ENCODE measurements around the gene RICTOR. TPM values are rescaled to one million over a fixed set of nuclear protein-coding genes. Genes with fewer than 3 reads are reported as not detected.

RICTOR gene
- total and polyA plus RNA-seq, 9 of the 15 experiments (the other 6 are each of a cell fraction or from before 2014, with no cell fraction given) = 13.9 to 46.6 (median 22.6) TPM

DNA sequence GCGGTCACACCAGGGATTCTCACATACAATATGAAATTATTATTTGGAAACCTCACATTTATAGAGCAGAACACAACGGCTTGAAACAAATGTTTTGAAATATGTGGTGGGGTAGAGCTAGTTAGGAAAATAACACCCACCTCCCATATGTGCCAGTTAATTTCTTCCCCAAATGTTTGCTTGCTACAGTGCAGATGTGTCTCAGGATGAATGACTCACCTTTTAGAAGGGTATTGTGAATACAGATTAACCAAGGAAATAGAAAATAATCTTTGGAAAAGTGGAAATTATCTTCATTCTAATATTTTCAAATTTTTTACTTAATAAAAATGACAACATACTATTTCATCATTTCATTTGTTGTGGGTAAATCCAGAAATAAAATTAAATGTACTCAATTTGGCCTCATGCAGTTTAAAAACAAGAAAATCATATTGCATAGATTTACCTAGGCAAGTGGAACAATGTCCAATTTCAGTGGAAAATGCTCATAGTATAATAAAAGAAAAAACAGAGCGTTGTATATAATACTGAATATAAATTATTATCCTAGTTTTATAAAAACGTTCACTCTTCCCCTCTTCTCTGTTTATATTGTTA, 39.3 kb upstream of the RICTOR start (continued):
- TF ChIP-seq, protein P1, sequence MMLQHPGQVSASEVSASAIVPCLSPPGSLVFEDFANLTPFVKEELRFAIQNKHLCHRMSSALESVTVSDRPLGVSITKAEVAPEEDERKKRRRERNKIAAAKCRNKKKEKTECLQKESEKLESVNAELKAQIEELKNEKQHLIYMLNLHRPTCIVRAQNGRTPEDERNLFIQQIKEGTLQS (IDR thresholded peaks at IDR 0.05) = peak; percentile 87
- TF ChIP-seq, protein P1 (CRISPR knock-in tag; conservative IDR thresholded peaks at IDR 0.05) = no peak
- TF ChIP-seq ARID1B (IDR thresholded peaks at IDR 0.05) (peak; percentile 49), JUND (IDR thresholded peaks at IDR 0.05; ENCODE audit: borderline replicate concordance, low read depth, low read length) (peak; percentile 67; the same call in 1 of the 2 replicates), JUND (tag; IDR thresholded peaks at IDR 0.05; ENCODE audit: borderline replicate concordance, low read depth, low read length) (peak; percentile 63; the same call in 1 of the 3 replicates)

DNA sequence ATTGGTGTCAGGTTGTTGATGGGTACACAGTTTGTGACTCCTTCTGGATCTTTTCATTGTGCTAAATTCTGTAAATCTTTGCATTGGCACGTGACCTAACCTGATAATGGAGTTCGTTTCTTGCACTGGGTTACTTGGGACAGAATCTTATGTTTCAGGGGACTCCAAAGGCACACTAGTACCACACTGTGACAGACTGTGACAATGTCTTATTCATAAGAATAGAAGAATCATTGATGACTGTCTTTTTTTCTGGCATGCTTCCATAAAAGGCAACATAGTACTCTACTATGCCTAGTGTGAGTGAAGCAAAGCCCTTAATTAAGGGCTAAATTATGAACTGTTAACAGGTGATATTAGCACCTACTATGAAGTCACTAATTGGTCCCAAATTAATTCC, 35.4 kb upstream of the RICTOR start:
- no peak overlapping the region for H3K4me3 ChIP-seq
- CTCF ChIA-PET (ENCODE audit: low intra/inter-chr PET ratio) = interaction anchor here (0.6 kb wide), 1 partner anchor 10 kb away, joined by 3 read pairs; no protein-coding TSS in a partner anchor
- no peaks in the 10 kb centered on the region for H4K20me1 ChIP-seq (replicated peaks; ENCODE audit: control insufficient read depth, insufficient read depth, low read length)
- POLR2A ChIA-PET = interaction anchor here (1.2 kb wide), 1 partner anchor 37 kb away, joined by 3 read pairs; no protein-coding TSS in a partner anchor
- no peak overlapping the region for H2AFZ ChIP-seq (ENCODE audit: low read depth, low read length)
- peaks cover 0 to 7% of the 10 kb centered on the region in 2 experiments; a peak in 3 of 5 replicates for H3K4me1 ChIP-seq (replicated peaks in 1 of 2; ENCODE audit: control insufficient read depth in 2 of 2, insufficient read depth in 2 of 2, low read length in 2 of 2)
- H3K9me3 ChIP-seq (replicated peaks; ENCODE audit: control insufficient read depth, insufficient read depth, low read depth, low read length) = no peaks in the 10 kb centered on the region
- intact Hi-C loops (cut with micrococcal nuclease) = no loop called here
- no peak overlapping the region for H3K27ac ChIP-seq (ENCODE audit: extremely low read depth, low read depth, low read length)
- no peaks in the 10 kb centered on the region for H3K79me2 ChIP-seq (ENCODE audit: control insufficient read depth, insufficient read depth, low read length)
- TF ChIP-seq NCOA6 (IDR thresholded peaks at IDR 0.05) (no peak), NFIC (IDR thresholded peaks at IDR 0.05) (peak; percentile 38), SNRNP70 (optimal IDR thresholded peaks at IDR 0.05; ENCODE audit: low read depth, low read length) (no peak), POLR2B (IDR thresholded peaks at IDR 0.05; ENCODE audit: low read depth, partially characterized antibody) (no peak), POLR2A (conservative IDR thresholded peaks at IDR 0.05) (no peak), DNMT1 (IDR thresholded peaks at IDR 0.05) (no peak), GATAD2B (IDR thresholded peaks at IDR 0.05; ENCODE audit: borderline replicate concordance) (no peak), RAD21 (CRISPR knock-in tag; conservative IDR thresholded peaks at IDR 0.05 in 1 of 2, IDR thresholded peaks at IDR 0.05 in 1 of 2) (0 out of 4 replicates have a peak, but pooled peaks of 1 of the 2 experiments have one; percentile 3)
- TF ChIP-seq, protein P2, sequence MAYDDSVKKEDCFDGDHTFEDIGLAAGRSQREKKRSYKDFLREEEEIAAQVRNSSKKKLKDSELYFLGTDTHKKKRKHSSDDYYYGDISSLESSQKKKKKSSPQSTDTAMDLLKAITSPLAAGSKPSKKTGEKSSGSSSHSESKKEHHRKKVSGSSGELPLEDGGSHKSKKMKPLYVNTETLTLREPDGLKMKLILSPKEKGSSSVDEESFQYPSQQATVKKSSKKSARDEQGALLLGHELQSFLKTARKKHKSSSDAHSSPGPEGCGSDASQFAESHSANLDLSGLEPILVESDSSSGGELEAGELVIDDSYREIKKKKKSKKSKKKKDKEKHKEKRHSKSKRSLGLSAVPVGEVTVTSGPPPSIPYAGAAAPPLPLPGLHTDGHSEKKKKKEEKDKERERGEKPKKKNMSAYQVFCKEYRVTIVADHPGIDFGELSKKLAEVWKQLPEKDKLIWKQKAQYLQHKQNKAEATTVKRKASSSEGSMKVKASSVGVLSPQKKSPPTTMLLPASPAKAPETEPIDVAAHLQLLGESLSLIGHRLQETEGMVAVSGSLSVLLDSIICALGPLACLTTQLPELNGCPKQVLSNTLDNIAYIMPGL (CRISPR knock-in tag; IDR thresholded peaks at IDR 0.05) = no peak
- TF ChIP-seq, protein P3, sequence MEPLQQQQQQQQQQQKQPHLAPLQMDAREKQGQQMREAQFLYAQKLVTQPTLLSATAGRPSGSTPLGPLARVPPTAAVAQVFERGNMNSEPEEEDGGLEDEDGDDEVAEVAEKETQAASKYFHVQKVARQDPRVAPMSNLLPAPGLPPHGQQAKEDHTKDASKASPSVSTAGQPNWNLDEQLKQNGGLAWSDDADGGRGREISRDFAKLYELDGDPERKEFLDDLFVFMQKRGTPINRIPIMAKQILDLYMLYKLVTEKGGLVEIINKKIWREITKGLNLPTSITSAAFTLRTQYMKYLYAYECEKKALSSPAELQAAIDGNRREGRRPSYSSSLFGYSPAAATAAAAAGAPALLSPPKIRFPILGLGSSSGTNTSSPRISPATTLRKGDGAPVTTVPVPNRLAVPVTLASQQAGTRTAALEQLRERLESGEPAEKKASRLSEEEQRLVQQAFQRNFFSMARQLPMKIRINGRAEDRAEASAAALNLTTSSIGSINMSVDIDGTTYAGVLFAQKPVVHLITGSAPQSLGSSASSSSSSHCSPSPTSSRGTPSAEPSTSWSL (CRISPR knock-in tag; IDR thresholded peaks at IDR 0.05; ENCODE audit: borderline replicate concordance) = no peak
- TF ChIP-seq, protein P4, sequence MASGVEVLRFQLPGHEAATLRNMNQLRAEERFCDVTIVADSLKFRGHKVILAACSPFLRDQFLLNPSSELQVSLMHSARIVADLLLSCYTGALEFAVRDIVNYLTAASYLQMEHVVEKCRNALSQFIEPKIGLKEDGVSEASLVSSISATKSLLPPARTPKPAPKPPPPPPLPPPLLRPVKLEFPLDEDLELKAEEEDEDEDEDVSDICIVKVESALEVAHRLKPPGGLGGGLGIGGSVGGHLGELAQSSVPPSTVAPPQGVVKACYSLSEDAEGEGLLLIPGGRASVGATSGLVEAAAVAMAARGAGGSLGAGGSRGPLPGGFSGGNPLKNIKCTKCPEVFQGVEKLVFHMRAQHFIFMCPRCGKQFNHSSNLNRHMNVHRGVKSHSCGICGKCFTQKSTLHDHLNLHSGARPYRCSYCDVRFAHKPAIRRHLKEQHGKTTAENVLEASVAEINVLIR (CRISPR knock-in tag; IDR thresholded peaks at IDR 0.05) = no peak
- H3K36me3 ChIP-seq (ENCODE audit: control insufficient read depth, insufficient read depth, low read length) = no peaks in the 10 kb centered on the region
- H3K9ac ChIP-seq (ENCODE audit: insufficient read depth in 1 of 2, low read depth in 2 of 2, low read length in 2 of 2) = no peak overlapping the region
- no peaks in the 10 kb centered on the region for H3K9me1 ChIP-seq (ENCODE audit: control insufficient read depth, insufficient read depth, low read length)
- no peak; the same call in 2 of the 3 replicates for ATAC-seq
- in situ Hi-C loops (cut with MboI) = no loop called here
- FAIRE-seq = no peak
- DNase-seq (ENCODE audit: extremely low read depth in 1 of 4, low spot score in 3 of 4) = no peak
- no peaks in the 10 kb centered on the region for H3K27me3 ChIP-seq (ENCODE audit: control insufficient read depth in 2 of 2, insufficient read depth in 2 of 2, low read length in 2 of 2)
- WGBS (ENCODE audit: insufficient coverage, low coverage, missing lambda C conversion rate) = 55% methylated on average over 2 of the region's 2 CpGs
- H3K4me2 ChIP-seq (ENCODE audit: insufficient read depth, low read length) = no peak overlapping the region
- BruUV-seq (replicated peaks) = no TSS peak
